Measurements from ENCODE around the gene OR8B4. TPM values are rescaled to one million over a fixed set of nuclear protein-coding genes. Genes with fewer than 3 reads are reported as not detected.
A peak's percentile ranks its signal among the peaks of the same experiment; 100 is the strongest.

OR8B4 gene
- total and polyA plus RNA-seq, 4 experiments from 2014 or later = not detected

DNA sequence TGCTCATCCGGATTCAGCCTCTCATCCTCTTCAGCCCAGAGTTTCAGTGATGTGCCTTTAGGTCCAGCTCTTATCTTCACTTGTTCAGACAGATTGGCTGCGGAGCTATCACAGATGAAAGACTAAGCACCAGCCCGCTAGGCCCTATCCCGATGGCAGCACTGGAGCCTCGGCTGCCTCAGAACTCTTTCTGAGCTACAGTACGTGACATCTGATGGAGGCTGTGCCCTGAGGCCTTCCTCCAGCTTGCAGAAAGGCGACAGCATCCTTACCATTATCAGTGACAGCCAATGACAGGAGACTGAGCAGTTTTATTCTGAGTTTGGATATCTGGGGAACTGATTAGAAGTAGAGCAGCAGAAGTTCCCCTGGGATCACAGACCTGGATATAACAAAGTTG lies 16.8 kb upstream of the OR8B4 start:
- H3K36me3 ChIP-seq (ENCODE audit: insufficient read depth, low read length) = no peaks in the 10 kb centered on the region
- H3K9me3 ChIP-seq (ENCODE audit: control insufficient read depth in 1 of 2, low read length in 2 of 2) = no peaks in the 10 kb centered on the region
- Mint-ChIP-seq H3K27ac (no peak overlapping the region), H3K27me3 (peaks cover 6% of the 10 kb centered on the region in 2 donors), H3K9me3 (peaks cover 0 to 13% (median 1%) of the 10 kb centered on the region in 8 donors), H3K4me1 (no peaks in the 10 kb centered on the region), H3K4me3 (no peak overlapping the region), H3K36me3 (no peaks in the 10 kb centered on the region)
- no peak for DNase-seq
- intact Hi-C loops (cut with micrococcal nuclease) = no loop called here
- ChIA-PET POLR2A (ENCODE audit: partially characterized antibody) (no interaction called here), CTCF (ENCODE audit: partially characterized antibody) (interaction anchor here (0.6 kb wide), 1 partner anchor 810 kb away, joined by 3 read pairs; no protein-coding TSS in a partner anchor)
- no peak overlapping the region for H3K4me3 ChIP-seq (ENCODE audit: low read length in 2 of 2)
- no peak overlapping the region for H3K27ac ChIP-seq (ENCODE audit: low read depth, low read length)
- H3K27me3 ChIP-seq (ENCODE audit: insufficient read depth, low read length) = no peaks in the 10 kb centered on the region
- H3K4me1 ChIP-seq (ENCODE audit: insufficient read depth, low read length) = no peaks in the 10 kb centered on the region

DNA sequence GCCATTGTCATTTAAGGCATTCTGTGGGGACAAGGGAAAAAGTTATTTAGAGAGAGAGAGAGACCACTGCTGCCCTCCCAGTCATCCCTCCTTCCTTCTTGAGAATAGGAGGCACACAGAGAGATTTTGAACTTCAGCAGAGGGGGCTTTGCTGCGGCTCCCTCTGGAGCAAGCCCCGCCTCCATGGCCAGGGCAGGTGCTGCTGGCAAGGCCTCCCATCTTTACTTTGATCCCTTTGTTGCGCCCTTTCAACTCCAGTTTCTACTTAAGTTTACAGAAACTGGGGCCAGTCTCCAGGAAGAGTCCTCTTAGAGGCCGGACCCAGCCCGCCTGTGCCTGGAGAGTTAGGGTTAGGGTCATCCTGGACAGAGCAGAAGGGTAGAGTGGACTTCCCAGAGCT lies 16.4 kb upstream of the OR8B4 start:
- H3K27me3 ChIP-seq (ENCODE audit: insufficient read depth, low read length) = no peaks in the 10 kb centered on the region
- no peak overlapping the region for H3K4me3 ChIP-seq (ENCODE audit: low read length in 2 of 2)
- POLR2A ChIA-PET (ENCODE audit: partially characterized antibody) = no interaction called here
- DNase-seq = no peak
- H3K4me1 ChIP-seq (ENCODE audit: insufficient read depth, low read length) = no peaks in the 10 kb centered on the region
- intact Hi-C loops (cut with micrococcal nuclease) = no loop called here
- no peaks in the 10 kb centered on the region for H3K36me3 ChIP-seq (ENCODE audit: insufficient read depth, low read length)
- no peaks in the 10 kb centered on the region for H3K36me3 Mint-ChIP-seq
- H3K4me1 Mint-ChIP-seq = no peaks in the 10 kb centered on the region
- no peaks in the 10 kb centered on the region for H3K9me3 ChIP-seq (ENCODE audit: control insufficient read depth in 1 of 2, low read length in 2 of 2)
- H3K27ac Mint-ChIP-seq = no peak overlapping the region
- CTCF ChIA-PET (ENCODE audit: partially characterized antibody) = no interaction called here
- no peak overlapping the region for H3K27ac ChIP-seq (ENCODE audit: low read depth, low read length)
- H3K4me3 Mint-ChIP-seq = no peak overlapping the region
- peaks cover 0 to 13% (median 1%) of the 10 kb centered on the region in 8 donors for H3K9me3 Mint-ChIP-seq
- H3K27me3 Mint-ChIP-seq = peaks cover 6% of the 10 kb centered on the region in 2 donors

DNA sequence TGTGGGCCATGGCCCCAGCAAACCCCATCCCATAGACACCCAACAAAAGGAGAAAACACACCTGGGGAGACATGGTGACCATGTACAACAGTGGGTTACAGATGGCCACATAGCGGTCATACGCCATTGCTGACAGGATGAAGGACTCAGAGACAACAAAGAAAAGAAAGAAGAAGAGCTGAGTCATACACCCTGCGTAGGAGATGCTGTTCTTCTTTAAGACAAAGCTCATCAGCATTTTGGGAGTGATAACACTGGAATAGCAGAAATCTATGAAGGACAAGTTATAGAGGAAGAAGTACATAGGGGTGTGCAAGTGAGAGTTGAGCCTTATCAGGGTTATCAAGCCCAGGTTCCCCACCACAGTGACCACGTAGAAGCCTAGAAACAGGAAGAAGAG lies 15.9 kb upstream of the OR8B4 start:
- no peaks in the 10 kb centered on the region for H3K36me3 Mint-ChIP-seq
- no peak overlapping the region for H3K4me3 Mint-ChIP-seq
- Histone ChIP-seq H3K9me3 (ENCODE audit: control insufficient read depth in 1 of 2, low read length in 2 of 2) (no peaks in the 10 kb centered on the region), H3K36me3 (ENCODE audit: insufficient read depth, low read length) (no peaks in the 10 kb centered on the region), H3K4me3 (ENCODE audit: low read length in 2 of 2) (no peak overlapping the region), H3K4me1 (ENCODE audit: insufficient read depth, low read length) (no peaks in the 10 kb centered on the region), H3K27ac (ENCODE audit: low read depth, low read length) (no peak overlapping the region), H3K27me3 (ENCODE audit: insufficient read depth, low read length) (no peaks in the 10 kb centered on the region)
- intact Hi-C loops (cut with micrococcal nuclease) = no loop called here
- H3K4me1 Mint-ChIP-seq = no peaks in the 10 kb centered on the region
- CTCF ChIA-PET (ENCODE audit: partially characterized antibody) = no interaction called here
- DNase-seq = no peak
- H3K27me3 Mint-ChIP-seq = peaks cover 6% of the 10 kb centered on the region in 2 donors
- POLR2A ChIA-PET (ENCODE audit: partially characterized antibody) = no interaction called here
- no peak overlapping the region for H3K27ac Mint-ChIP-seq
- peaks cover 0 to 13% (median 1%) of the 10 kb centered on the region in 8 donors for H3K9me3 Mint-ChIP-seq

DNA sequence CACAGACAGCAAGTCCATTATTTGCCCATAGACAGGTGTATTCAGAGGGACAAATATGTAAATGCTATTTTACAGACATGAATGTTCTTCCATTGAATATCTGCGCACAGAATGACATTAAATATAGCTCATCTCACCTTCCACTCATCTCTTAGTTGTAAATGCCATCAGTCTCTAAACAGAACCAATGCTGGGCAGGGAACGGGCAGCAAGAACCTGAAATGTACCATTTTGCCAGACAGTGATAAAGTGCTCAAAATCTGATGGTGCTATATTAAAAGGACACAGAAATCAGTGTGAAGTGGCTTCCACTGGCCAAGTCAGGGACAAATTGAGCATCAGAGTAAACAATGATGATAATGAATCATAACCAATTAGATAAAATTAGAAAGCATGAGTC lies 10.0 kb upstream of the OR8B4 start:
- no peaks in the 10 kb centered on the region for H3K4me1 ChIP-seq (ENCODE audit: insufficient read depth, low read length)
- intact Hi-C loops (cut with micrococcal nuclease) = no loop called here
- H3K9me3 Mint-ChIP-seq = peaks cover 0 to 10% (median 2%) of the 10 kb centered on the region in 8 donors
- H3K27me3 ChIP-seq (ENCODE audit: insufficient read depth, low read length) = no peaks in the 10 kb centered on the region
- H3K27ac ChIP-seq (ENCODE audit: low read depth, low read length) = no peak overlapping the region
- peaks cover 0 to 6% of the 10 kb centered on the region in 2 donors for H3K27me3 Mint-ChIP-seq
- no peak overlapping the region for H3K4me3 ChIP-seq (ENCODE audit: low read length in 2 of 2)
- no peaks in the 10 kb centered on the region for H3K36me3 Mint-ChIP-seq
- POLR2A ChIA-PET (ENCODE audit: partially characterized antibody) = no interaction called here
- no peaks in the 10 kb centered on the region for H3K9me3 ChIP-seq (ENCODE audit: control insufficient read depth in 1 of 2, low read length in 2 of 2)
- H3K36me3 ChIP-seq (ENCODE audit: insufficient read depth, low read length) = no peaks in the 10 kb centered on the region
- H3K27ac Mint-ChIP-seq = no peak overlapping the region
- CTCF ChIA-PET (ENCODE audit: partially characterized antibody) = no interaction called here
- H3K4me3 Mint-ChIP-seq = no peak overlapping the region
- DNase-seq = no peak
- no peaks in the 10 kb centered on the region for H3K4me1 Mint-ChIP-seq

DNA sequence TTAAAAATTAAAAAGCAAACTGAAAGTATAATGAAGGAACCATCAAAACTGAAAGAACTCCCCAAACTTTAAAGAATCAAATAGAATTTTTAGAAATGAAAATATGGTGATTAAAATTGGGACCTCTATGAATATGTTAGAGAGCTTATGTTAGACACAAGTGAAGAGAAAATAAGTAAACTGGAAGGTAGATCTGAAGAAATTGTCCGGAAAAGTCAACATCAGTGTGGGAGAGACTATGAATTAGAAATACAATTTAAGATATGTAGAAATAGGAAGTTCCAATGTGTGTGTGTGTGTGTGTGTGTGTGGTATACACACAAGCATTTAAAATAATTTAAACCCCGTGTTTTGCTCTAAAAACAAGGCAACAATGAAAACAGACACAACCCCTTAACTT lies 4.9 kb upstream of the OR8B4 start:
- Histone ChIP-seq H3K27ac (ENCODE audit: low read depth, low read length) (no peak overlapping the region), H3K4me3 (ENCODE audit: low read length in 2 of 2) (no peak overlapping the region), H3K36me3 (ENCODE audit: insufficient read depth, low read length) (no peaks in the 10 kb centered on the region), H3K4me1 (ENCODE audit: insufficient read depth, low read length) (no peaks in the 10 kb centered on the region), H3K9me3 (ENCODE audit: control insufficient read depth in 1 of 2, low read length in 2 of 2) (no peaks in the 10 kb centered on the region), H3K27me3 (ENCODE audit: insufficient read depth, low read length) (no peaks in the 10 kb centered on the region)
- Mint-ChIP-seq H3K4me1 (no peaks in the 10 kb centered on the region), H3K36me3 (no peaks in the 10 kb centered on the region), H3K27me3 (peaks cover 0 to 2% of the 10 kb centered on the region in 2 donors), H3K9me3 (peaks cover 0 to 7% (median 4%) of the 10 kb centered on the region in 8 donors), H3K27ac (no peak overlapping the region), H3K4me3 (no peak overlapping the region)
- intact Hi-C loops (cut with micrococcal nuclease) = no loop called here
- CTCF ChIA-PET (ENCODE audit: partially characterized antibody) = no interaction called here
- DNase-seq = no peak
- POLR2A ChIA-PET (ENCODE audit: partially characterized antibody) = no interaction called here

- H3K27me3 Mint-ChIP-seq = peaks cover 1 to 13% of the 10 kb centered on the region in 2 donors
- ChIA-PET POLR2A (ENCODE audit: partially characterized antibody) (no interaction called here), CTCF (ENCODE audit: partially characterized antibody) (no interaction called here)
- Histone ChIP-seq H3K27me3 (ENCODE audit: insufficient read depth, low read length) (no peaks in the 10 kb centered on the region), H3K4me1 (ENCODE audit: insufficient read depth, low read length) (no peaks in the 10 kb centered on the region), H3K9me3 (ENCODE audit: control insufficient read depth in 1 of 2, low read length in 2 of 2) (no peaks in the 10 kb centered on the region), H3K4me3 (ENCODE audit: low read length in 2 of 2) (no peak overlapping the region), H3K27ac (ENCODE audit: low read depth, low read length) (no peak overlapping the region), H3K36me3 (ENCODE audit: insufficient read depth, low read length) (no peaks in the 10 kb centered on the region)
- DNase-seq = no peak
- intact Hi-C loops (cut with micrococcal nuclease) = no loop called here
- H3K4me3 Mint-ChIP-seq = no peak overlapping the region
- H3K36me3 Mint-ChIP-seq = no peaks in the 10 kb centered on the region
- peaks cover 0 to 3% (median 0%) of the 10 kb centered on the region in 8 donors for H3K9me3 Mint-ChIP-seq
- no peak overlapping the region for H3K27ac Mint-ChIP-seq
- H3K4me1 Mint-ChIP-seq = no peaks in the 10 kb centered on the region
Observed at GRCh38 chr11:124421043-124421442, 3.6 kb downstream of the OR8B4 start.

DNA sequence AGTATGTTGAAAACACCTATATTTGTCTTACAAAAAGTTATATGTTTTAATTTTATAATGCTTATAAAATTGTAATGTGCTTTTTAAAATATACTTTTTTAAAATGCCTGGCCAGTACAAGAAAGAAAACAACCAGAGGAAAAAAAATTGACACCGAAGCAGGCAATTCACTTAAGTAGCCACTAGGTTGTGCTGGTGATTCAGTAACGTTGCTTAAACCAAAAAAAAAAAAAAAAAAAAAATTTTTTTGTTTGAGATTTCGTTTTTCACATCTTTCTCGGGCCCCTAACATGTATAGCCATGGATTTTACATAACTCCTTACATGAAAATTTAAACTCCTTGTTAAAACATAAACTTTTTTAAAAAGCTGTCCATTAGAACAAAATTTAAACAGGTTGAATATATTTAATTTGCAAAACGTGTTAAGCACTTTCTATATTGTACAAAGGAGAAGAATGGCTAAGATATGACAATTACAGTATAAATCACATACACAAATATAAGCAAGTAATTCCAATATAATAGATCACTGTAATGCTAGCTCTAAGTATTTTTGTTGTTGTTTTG lies 9.2 kb downstream of the OR8B4 start:
- CTCF ChIA-PET (ENCODE audit: partially characterized antibody) = interaction anchor here (0.7 kb wide), 1 partner anchor 169 kb away, joined by 3 read pairs; no protein-coding TSS in a partner anchor

More for the DNA sequence above, 9.2 kb downstream of the OR8B4 start:
- POLR2A ChIA-PET (ENCODE audit: partially characterized antibody) = no interaction called here
- Mint-ChIP-seq H3K9me3 (peaks cover 0 to 3% (median 0%) of the 10 kb centered on the region in 8 donors), H3K4me1 (peaks cover 0 to 1% (median 0%) of the 10 kb centered on the region in 4 donors), H3K27ac (no peak overlapping the region), H3K4me3 (no peak overlapping the region), H3K36me3 (no peaks in the 10 kb centered on the region), H3K27me3 (peaks cover 5 to 11% of the 10 kb centered on the region in 2 donors)
- intact Hi-C loops (cut with micrococcal nuclease) = loop anchor here (1.0 kb wide), 1 partner anchor 171 kb away; no protein-coding TSS in a partner anchor
- Histone ChIP-seq H3K4me3 (ENCODE audit: low read length in 2 of 2) (no peak overlapping the region), H3K4me1 (ENCODE audit: insufficient read depth, low read length) (no peaks in the 10 kb centered on the region), H3K27ac (ENCODE audit: low read depth, low read length) (no peak overlapping the region), H3K9me3 (ENCODE audit: control insufficient read depth in 1 of 2, low read length in 2 of 2) (no peaks in the 10 kb centered on the region), H3K27me3 (ENCODE audit: insufficient read depth, low read length) (no peaks in the 10 kb centered on the region), H3K36me3 (ENCODE audit: insufficient read depth, low read length) (no peaks in the 10 kb centered on the region)
- peak in 2 of 5 donors; percentile 9 to 11 for DNase-seq

Data from CD4-positive, alpha-beta memory T cell (primary cell).